ENCODE data around the gene C16orf86.
A peak's percentile ranks its signal among the peaks of the same experiment; 100 is the strongest.

The C16orf86 gene

GRCh38 chr16:67641779-67642708 lies 24.6 kb upstream of the C16orf86 start:
- no peak for TF ChIP-seq CTCF (IDR thresholded peaks at IDR 0.05)
- peaks cover 7 to 27% of the 10 kb centered on the region in 2 donors for H3K27me3 ChIP-seq
- DNase-seq, result peak; percentile 61 to 92
- intact Hi-C loops (cut with DNase I; ENCODE audit: low total_unique reads), result no loop called here
- peaks cover 3 to 23% (median 17%) of the 10 kb centered on the region in 4 donors for H3K4me1 ChIP-seq
- no peak overlapping the region for H3K4me3 ChIP-seq
- no peaks in the 10 kb centered on the region for H3K9me3 ChIP-seq
- peak overlapping the region in 1 of 2 donors; percentile 20 for H3K27ac ChIP-seq
- peaks cover 19 to 30% (median 27%) of the 10 kb centered on the region in 3 donors for H3K36me3 ChIP-seq

GRCh38 chr16:67644038-67644437 lies 22.6 kb upstream of the C16orf86 start:
- TF ChIP-seq CTCF (IDR thresholded peaks at IDR 0.05), result no peak
- H3K27me3 ChIP-seq, result peaks cover 7 to 47% of the 10 kb centered on the region in 2 donors
- H3K4me3 ChIP-seq, result no peak overlapping the region
- intact Hi-C loops (cut with DNase I; ENCODE audit: low total_unique reads), result no loop called here
- no peaks in the 10 kb centered on the region for H3K9me3 ChIP-seq
- DNase-seq, result no peak
- H3K36me3 ChIP-seq, result peaks cover under 1 to 10% (median 7%) of the 10 kb centered on the region in 3 donors
- peaks cover 3 to 30% (median 21%) of the 10 kb centered on the region in 4 donors for H3K4me1 ChIP-seq
- H3K27ac ChIP-seq, result no peak overlapping the region

GRCh38 chr16:67645397-67646121 lies 21.1 kb upstream of the C16orf86 start:
- intact Hi-C loops (cut with DNase I; ENCODE audit: low total_unique reads), result no loop called here
- H3K4me3 ChIP-seq, result peak overlapping the region in 1 of 2 donors; percentile 29

GRCh38 chr16:67647111-67647651 lies 19.4 kb upstream of the C16orf86 start:
- Histone ChIP-seq H3K27ac (no peak overlapping the region), H3K36me3 (no peaks in the 10 kb centered on the region), H3K4me1 (peaks cover 3 to 32% (median 18%) of the 10 kb centered on the region in 4 donors), H3K4me3 (no peak overlapping the region), H3K27me3 (peaks cover 7 to 79% of the 10 kb centered on the region in 2 donors), H3K9me3 (no peaks in the 10 kb centered on the region)
- no peak for DNase-seq
- TF ChIP-seq CTCF (IDR thresholded peaks at IDR 0.05), result no peak
- intact Hi-C loops (cut with DNase I; ENCODE audit: low total_unique reads), result no loop called here

More at GRCh38 chr16:67645397-67646121, 21.1 kb upstream of the C16orf86 start:
- Histone ChIP-seq H3K36me3 (no peaks in the 10 kb centered on the region), H3K9me3 (no peaks in the 10 kb centered on the region), H3K27me3 (peaks cover 7 to 62% of the 10 kb centered on the region in 2 donors), H3K27ac (no peak overlapping the region), H3K4me1 (peaks cover 3 to 39% (median 24%) of the 10 kb centered on the region in 4 donors)
- no peak for DNase-seq
- TF ChIP-seq CTCF (IDR thresholded peaks at IDR 0.05), result no peak

GRCh38 chr16:67647681-67648080 lies 18.9 kb upstream of the C16orf86 start:
- Histone ChIP-seq H3K36me3 (no peaks in the 10 kb centered on the region), H3K27me3 (peaks cover 7 to 84% of the 10 kb centered on the region in 2 donors), H3K9me3 (no peaks in the 10 kb centered on the region), H3K27ac (no peak overlapping the region), H3K4me1 (peaks cover 0 to 32% (median 16%) of the 10 kb centered on the region in 4 donors), H3K4me3 (no peak overlapping the region)
- DNase-seq, result no peak
- intact Hi-C loops (cut with DNase I; ENCODE audit: low total_unique reads), result no loop called here
- TF ChIP-seq CTCF (IDR thresholded peaks at IDR 0.05), result no peak

Data from tibial artery (tissue), 4 donors.